GM12892 (cell line): ENCODE measurements around the gene CACHD1.

ENCODE experiments used
- POLR2A ChIP-seq: IDR thresholded peaks from 2 replicates; pipeline ENCODE4 v1.6.1; 2011; ENCODE audit warnings: low read depth, low read length, control low read depth
- TAF1 ChIP-seq: IDR thresholded peaks from 2 replicates; pipeline ENCODE4 v1.6.1; 2011; ENCODE audit warnings: low read depth, mild to moderate bottlenecking, control low read depth, low read length, borderline replicate concordance

- TF ChIP-seq POLR2A (no peak), TAF1 (no peak)
Observed at GRCh38 chr1:64692911-64693310, 223.0 kb downstream of the CACHD1 start.
